K562 (cell line): ENCODE data around the gene ECSIT. TPM values are rescaled to one million over a fixed set of nuclear protein-coding genes. Genes with fewer than 3 reads are reported as not detected.
A peak's percentile ranks its signal among the peaks of the same experiment; 100 is the strongest.

Experiments used
- ATAC-seq: fragments of 200-7000 bp; cut with Tn5 transposase; 3 replicates; pipeline ENCODE4 v1.9.1; 2020; ENCODE audit warnings: moderate library complexity
- BruUV-seq: library from RNA; stranded (reverse); fragments of 400-500 nt; replicated peaks from 2 replicates; lab custom pipeline; 2021; lab: Mats Ljungman, UMichigan
- CTCF ChIA-PET: fragments of 300-600 bp; formaldehyde crosslinking; extraction: SDS; loops from one replicate; lab custom pipeline; 2021; ENCODE audit warnings: low intra/inter-chr PET ratio; lab: Yijun Ruan, JAX
- POLR2A ChIA-PET: fragments of 300-600, 350-650 bp; sonication (Branson Sonifier 250); formaldehyde crosslinking; extraction: SDS; loops from one replicate; lab custom pipeline; 2021; ENCODE audit warnings: antibody characterized with exemption, inconsistent platforms; lab: Yijun Ruan, JAX
- DNase-seq, 4 experiments: peaks; one replicate each; pipeline versions ENCODE4 v3.0.0 to v3.0.0-alpha.2; 2011 to 2018; ENCODE audit warnings: low spot score in 3 of 4, mixed read lengths in 3 of 4; ENCODE audit errors: extremely low read depth in 1 of 4
- FAIRE-seq: peaks from 2 replicates; lab custom pipeline; 2011; peaks lifted over from hg19 to GRCh38; lab: Jason Lieb, UNC
- H2AFZ ChIP-seq: 2 replicates; pipeline ENCODE4 v1.6.0; 2011; ENCODE audit warnings: low read depth, low read length, control low read depth, inconsistent platforms
- H3K27ac ChIP-seq: fragments of 200-600 bp; 3 replicates; pipeline ENCODE4 v1.8.0; 2011; ENCODE audit warnings: low read depth, mild to moderate bottlenecking, control low read depth, inconsistent platforms, low read length, moderate library complexity, mixed read lengths; ENCODE audit errors: extremely low read depth
- H3K27me3 ChIP-seq, 2 experiments: fragments of 300-600 bp in 1 of 2; 2 replicates in 1 of 2; 3 replicates in 1 of 2; pipeline versions ENCODE4 v1.6.0 to v1.8.0; 2011; ENCODE audit warnings: inconsistent platforms in 2 of 2, low read length in 2 of 2, mild to moderate bottlenecking in 1 of 2, mixed read lengths in 1 of 2, moderate library complexity in 1 of 2; ENCODE audit not compliant: control insufficient read depth in 2 of 2, insufficient read depth in 2 of 2
- H3K36me3 ChIP-seq: fragments of 300-600 bp; 3 replicates; pipeline ENCODE4 v1.8.0; 2011; ENCODE audit warnings: mild to moderate bottlenecking, low read length, inconsistent platforms; ENCODE audit not compliant: control insufficient read depth, insufficient read depth
- H3K4me1 ChIP-seq, 2 experiments: fragments of 200-600 bp in 1 of 2; replicated peaks in 1 of 2; 2 replicates in 1 of 2; 3 replicates in 1 of 2; pipeline versions ENCODE4 v1.5.1 to v1.8.0; 2011; ENCODE audit warnings: inconsistent platforms in 2 of 2, low read length in 2 of 2, mild to moderate bottlenecking in 1 of 2, mixed read lengths in 1 of 2, moderate library complexity in 1 of 2; ENCODE audit not compliant: control insufficient read depth in 2 of 2, insufficient read depth in 2 of 2
- H3K4me2 ChIP-seq: 2 replicates; pipeline ENCODE4 v1.6.1; 2011; ENCODE audit warnings: low read length, control low read depth, inconsistent platforms, mixed read lengths; ENCODE audit not compliant: insufficient read depth
- H3K4me3 ChIP-seq: fragments of 200-600 bp; sonication (generic), shearing (Covaris generic); 2 replicates; pipeline ENCODE4 v1.5.1; 2016; ENCODE audit warnings: control low read depth, inconsistent platforms
- H3K79me2 ChIP-seq: fragments of 200-600 bp; 3 replicates; pipeline ENCODE4 v1.8.0; 2011; ENCODE audit warnings: low read length, inconsistent platforms; ENCODE audit not compliant: control insufficient read depth, insufficient read depth
- H3K9ac ChIP-seq, 2 experiments: 2 replicates each; pipeline versions ENCODE4 v1.6.0 to v1.6.1; 2011; ENCODE audit warnings: low read depth in 2 of 2, low read length in 2 of 2, control low read depth in 1 of 2, inconsistent platforms in 1 of 2, mild to moderate bottlenecking in 1 of 2, mixed read lengths in 1 of 2; ENCODE audit not compliant: insufficient read depth in 1 of 2
- H3K9me1 ChIP-seq: one replicate; pipeline ENCODE4 v1.6.0; 2011; ENCODE audit warnings: inconsistent platforms, mild to moderate bottlenecking, low read length, moderate library complexity; ENCODE audit not compliant: control insufficient read depth, insufficient read depth
- H3K9me3 ChIP-seq: replicated peaks from 2 replicates; pipeline ENCODE4 v1.5.1; 2011; ENCODE audit warnings: low read depth, low read length, inconsistent platforms; ENCODE audit not compliant: control insufficient read depth, insufficient read depth
- H4K20me1 ChIP-seq: replicated peaks from 2 replicates; pipeline ENCODE4 v1.6.1; 2011; ENCODE audit warnings: low read length, inconsistent platforms, mixed read lengths; ENCODE audit not compliant: control insufficient read depth, insufficient read depth
- BRD9 ChIP-seq: fragments of 450-650 bp; IDR thresholded peaks from 2 replicates; pipeline ENCODE4 v1.6.1; 2018; ENCODE audit warnings: low read depth; ENCODE audit not compliant: partially characterized antibody
- CBFA2T2 ChIP-seq: fragments of 450-650 bp; conservative IDR thresholded peaks from 2 replicates; pipeline ENCODE4 v1.6.1; 2017; ENCODE audit warnings: mild to moderate bottlenecking
- CHD4 ChIP-seq: fragments of 200-600 bp; sonication (generic); IDR thresholded peaks from 3 replicates; pipeline ENCODE4 v1.6.1; 2012; ENCODE audit warnings: low read depth, mild to moderate bottlenecking, mixed read lengths, low read length, inconsistent platforms; ENCODE audit not compliant: insufficient read depth, insufficient replicate concordance, poor library complexity, severe bottlenecking
- ESRRA ChIP-seq: fragments of 450-650 bp; IDR thresholded peaks from 2 replicates; pipeline ENCODE4 v1.6.1; 2014; ENCODE audit warnings: low read depth, mild to moderate bottlenecking, moderate library complexity, borderline replicate concordance
- FOXP4 ChIP-seq: sonication (generic); formaldehyde crosslinking; IDR thresholded peaks from 2 replicates; pipeline ENCODE4 v1.8.0; 2022; ENCODE audit warnings: mild to moderate bottlenecking, missing genetic modification reagents, borderline replicate concordance
- HDAC2 ChIP-seq: fragments of 450-650 bp; IDR thresholded peaks from 2 replicates; pipeline ENCODE4 v1.6.1; 2016; ENCODE audit warnings: mild to moderate bottlenecking
- HEY1 ChIP-seq: fragments of 250-450 bp; sonication (Bioruptor Pico); IDR thresholded peaks from 2 replicates; pipeline ENCODE4 v1.5.0; 2020; ENCODE audit warnings: mild to moderate bottlenecking, moderate library complexity, borderline replicate concordance
- HIVEP1 ChIP-seq: fragments of 250-450 bp; sonication (Bioruptor Pico); IDR thresholded peaks from 2 replicates; pipeline ENCODE4 v1.4.0; 2020; ENCODE audit warnings: mild to moderate bottlenecking
- KAT2B ChIP-seq: IDR thresholded peaks from one replicate; pipeline ENCODE4 v1.6.1; 2012; ENCODE audit warnings: low read depth, mild to moderate bottlenecking, control low read depth, inconsistent platforms, low read length, moderate library complexity
- KDM1A ChIP-seq, 2 experiments: fragments of 450-650 bp; IDR thresholded peaks; 2 replicates each; pipeline ENCODE4 v1.6.1; 2016; ENCODE audit warnings: mild to moderate bottlenecking in 2 of 2
- NCOR1 ChIP-seq: fragments of 450-650 bp; IDR thresholded peaks from 2 replicates; pipeline ENCODE4 v1.6.1; 2016; ENCODE audit warnings: mild to moderate bottlenecking, moderate library complexity
- NFIC ChIP-seq: fragments of 450-650 bp; IDR thresholded peaks from 2 replicates; pipeline ENCODE4 v1.6.1; 2017; ENCODE audit warnings: mild to moderate bottlenecking, inconsistent platforms
- PML ChIP-seq: IDR thresholded peaks from 2 replicates; pipeline ENCODE4 v1.6.1; 2012; ENCODE audit warnings: low read length, inconsistent platforms
- POLR2AphosphoS2 ChIP-seq: IDR thresholded peaks from 2 replicates; pipeline ENCODE4 v1.6.1; 2012; ENCODE audit warnings: low read length, improper control_type of control experiment
- RBM34 ChIP-seq: fragments of 200-400 bp; formaldehyde crosslinking; IDR thresholded peaks from 2 replicates; pipeline ENCODE4 v1.6.1; 2018; ENCODE audit warnings: low read length, borderline replicate concordance; ENCODE audit not compliant: insufficient read depth
- SMAD1 ChIP-seq: fragments of 150-350 bp; IDR thresholded peaks from 2 replicates; pipeline ENCODE4 v1.6.1; 2014; ENCODE audit warnings: low read length, low read depth; ENCODE audit not compliant: partially characterized antibody
- TBP ChIP-seq: optimal IDR thresholded peaks from 2 replicates; pipeline ENCODE3; 2011; ENCODE audit warnings: low read depth, low read length, improper control_type of control experiment
- TFE3 ChIP-seq: fragments of 450-650 bp; formaldehyde crosslinking; IDR thresholded peaks from 2 replicates; pipeline ENCODE4 v1.4.0; 2020; ENCODE audit warnings: mild to moderate bottlenecking, mixed read lengths
- USF1 ChIP-seq: sonication (generic); formaldehyde crosslinking; IDR thresholded peaks from 2 replicates; pipeline ENCODE4 v1.9.0; 2022; ENCODE audit warnings: mild to moderate bottlenecking, missing genetic modification reagents
- WGBS: fragments of 100-300 bp; shearing (Covaris generic); methylation state at CpG from one replicate; pipeline ENCODE4 v1.1.6; 2016; ENCODE audit warnings: low coverage, mixed read lengths; ENCODE audit not compliant: insufficient coverage; ENCODE audit errors: missing lambda C conversion rate; 5-methylcytosine and 5-hydroxymethylcytosine counted together
- in situ Hi-C: fragments of 300-500 bp; cut with MboI; formaldehyde crosslinking; loops from 4 replicates; pipeline ENCODE4 v1.15.0; 2018; ENCODE audit warnings: inconsistent platforms, mixed read lengths
- intact Hi-C: fragments of 100-400 bp; cut with micrococcal nuclease; formaldehyde crosslinking; loops from 2 replicates; pipeline ENCODE4 v1.14.2; 2022
- polyA plus RNA-seq, 8 experiments: library from polyadenylated mRNA; depleted of rRNA in 4 of 8; stranded (reverse) in 5 of 8; unstranded in 3 of 8; fragments of >200 nt; fragmentation: Nextera tagmentation in 2 of 8; fragmentation: Illumina TruSeq in 1 of 8; extraction: Ambion mirVana in 2 of 8; extraction: Trizol in 1 of 8; gene quantifications; 2 replicates each; pipeline versions ENCODE4 v1.2.1 to v1.2.3, GENCODE V29; 2011 to 2014; ENCODE audit warnings: inconsistent platforms in 1 of 8, missing spikeins in 1 of 8
- total RNA-seq, 7 experiments: library from RNA; depleted of rRNA in 6 of 7; stranded (reverse); fragments of >200 nt in 6 of 7; fragmentation: Illumina TruSeq in 2 of 7; extraction: Trizol in 2 of 7; gene quantifications; 2 replicates each; pipeline versions ENCODE4 v1.2.1 to v1.2.3, GENCODE V29; 2011 to 2021; ENCODE audit warnings: low replicate concordance in 1 of 7

The ECSIT gene
- total and polyA plus RNA-seq, 9 of the 15 experiments (the other 6 are each of a cell fraction or from before 2014, with no cell fraction given): 1.1 to 82.5 (median 43.9) TPM

- 62% methylated on average over 14 of the region's 14 CpGs for WGBS
- Histone ChIP-seq H3K4me2 (no peak overlapping the region), H3K9ac (0 out of 4 replicates have a peak overlapping the region, but pooled peaks of 1 of the 2 experiments have one; percentile 55), H3K36me3 (peaks cover 14% of the 10 kb centered on the region; the same call in 1 of the 3 replicates), H3K27me3 (no peaks in the 10 kb centered on the region), H3K79me2 (no peaks in the 10 kb centered on the region), H4K20me1 (no peaks in the 10 kb centered on the region), H3K9me1 (peaks cover 3% of the 10 kb centered on the region), H2AFZ (no peak overlapping the region), H3K27ac (no peak overlapping the region), H3K4me3 (no peak overlapping the region), H3K9me3 (no peaks in the 10 kb centered on the region), H3K4me1 (peaks cover 0 to 24% of the 10 kb centered on the region in 2 experiments; a peak in 2 of 5 replicates)
- DNase-seq (no peak), FAIRE-seq (no peak), ATAC-seq (no peak)
- no TSS peak for BruUV-seq
- POLR2A ChIA-PET: interaction anchor here (0.7 kb wide), 2 partner anchors 8 to 462 kb away, joined by 3 read pairs; no protein-coding TSS in a partner anchor
- intact Hi-C loops: no loop called here
- in situ Hi-C loops: no loop called here
- CTCF ChIA-PET: interaction anchor here (0.6 kb wide), 1 partner anchor 146 kb away, joined by 3 read pairs; no protein-coding TSS in a partner anchor
- TF ChIP-seq USF1 (CRISPR knock-in tag): no peak
- no peak for TF ChIP-seq PML
- TF ChIP-seq BRD9: no peak
- TF ChIP-seq SMAD1: no peak
- peak; percentile 9 to 32; a peak in 1 of 4 replicates for TF ChIP-seq KDM1A (IDR thresholded peaks at IDR 0.05)
- no peak for TF ChIP-seq KAT2B
- TF ChIP-seq CBFA2T2: no peak
- no peak for TF ChIP-seq HIVEP1 (CRISPR knock-in tag)
- TF ChIP-seq HEY1 (CRISPR knock-in tag): no peak
- peak; percentile 11; the same call in 1 of the 2 replicates for TF ChIP-seq TFE3 (CRISPR knock-in tag)
- TF ChIP-seq CHD4: peak; percentile 52
- no peak for TF ChIP-seq TBP
- no peak for TF ChIP-seq RBM34
- TF ChIP-seq FOXP4: no peak
- no peak for TF ChIP-seq NCOR1
- peak; percentile 42; the same call in 1 of the 2 replicates for TF ChIP-seq ESRRA
- TF ChIP-seq HDAC2: no peak
- no peak for TF ChIP-seq POLR2AphosphoS2
- TF ChIP-seq NFIC: no peak
Measured at GRCh38 chr19:11547929-11548700, 19.2 kb upstream of the ECSIT start.
